GM15510 (cell line): ENCODE results near the gene ZNF318.

ENCODE experiments used
- POLR2A ChIP-seq: IDR thresholded peaks from 3 replicates; pipeline ENCODE4 v1.6.1; 2011; ENCODE audit warnings: borderline replicate concordance; ENCODE audit not compliant: insufficient read length; ENCODE audit errors: extremely low read depth

ZNF318 gene

GRCh38 chr6:43369174-43370002 lies at the start of gene ZNF318:
TSS of gene ZNF318 (minus strand) at chr6:43369647. CDS start at chr6:43369365, 282 bp downstream.
- peak; percentile 63 for TF ChIP-seq POLR2A

GRCh38 chr6:43416935-43417334 lies 47.5 kb upstream of the ZNF318 start:
- no peak for TF ChIP-seq POLR2A

- no peak for TF ChIP-seq POLR2A
Measured at GRCh38 chr6:43413002-43413401, 43.6 kb upstream of the ZNF318 start.

GRCh38 chr6:43412541-43412940 lies 43.1 kb upstream of the ZNF318 start:
- TF ChIP-seq POLR2A: no peak

GRCh38 chr6:43408259-43408658 lies 38.8 kb upstream of the ZNF318 start:
- TF ChIP-seq POLR2A: no peak

- no peak for TF ChIP-seq POLR2A
Measured at GRCh38 chr6:43407296-43407695, 37.8 kb upstream of the ZNF318 start.

- no peak for TF ChIP-seq POLR2A
Measured at GRCh38 chr6:43405354-43405753, 35.9 kb upstream of the ZNF318 start.

- no peak for TF ChIP-seq POLR2A
Measured at GRCh38 chr6:43402820-43403219, 33.4 kb upstream of the ZNF318 start.

- TF ChIP-seq POLR2A: no peak
Measured at GRCh38 chr6:43401730-43402129, 32.3 kb upstream of the ZNF318 start.

GRCh38 chr6:43399932-43400487 lies 30.6 kb upstream of the ZNF318 start:
- TF ChIP-seq POLR2A: no peak

GRCh38 chr6:43396408-43397149 lies 27.1 kb upstream of the ZNF318 start:
- no peak for TF ChIP-seq POLR2A

GRCh38 chr6:43395776-43396175 lies 26.3 kb upstream of the ZNF318 start:
- no peak for TF ChIP-seq POLR2A

GRCh38 chr6:43394982-43395381 lies 25.5 kb upstream of the ZNF318 start:
- TF ChIP-seq POLR2A: no peak

GRCh38 chr6:43393602-43394001 lies 24.2 kb upstream of the ZNF318 start:
- TF ChIP-seq POLR2A: no peak

- TF ChIP-seq POLR2A: no peak
Measured at GRCh38 chr6:43391440-43392031, 22.1 kb upstream of the ZNF318 start.
